ENCODE results near the gene DRC3.

DNA sequence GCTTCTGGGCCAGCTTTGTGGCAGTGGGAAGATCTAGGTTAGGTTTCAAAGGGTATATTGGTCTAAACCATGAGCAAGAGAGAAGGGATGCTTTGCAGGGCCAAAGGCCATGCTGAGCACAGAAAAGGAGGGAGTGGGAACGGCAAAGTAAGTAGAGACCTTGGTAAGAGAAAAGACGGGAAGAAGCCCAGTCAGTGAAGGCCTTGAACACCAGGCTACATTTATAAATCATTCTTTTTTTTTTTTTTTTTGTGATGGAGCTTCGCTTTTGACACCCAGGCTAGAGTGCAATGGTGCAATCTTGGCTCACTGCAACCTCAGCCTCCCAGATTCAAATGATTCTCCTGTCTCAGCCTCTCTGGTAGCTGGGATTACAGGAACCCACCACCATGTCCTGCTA lies 18.6 kb upstream of the DRC3 start:
- TF ChIP-seq POLR2AphosphoS5 (IDR thresholded peaks at IDR 0.05; ENCODE audit: insufficient read depth in 1 of 2, low read depth in 1 of 2) (no peak), CTCF (IDR thresholded peaks at IDR 0.05) (no peak)

All from vagina (tissue), 2 donors.